ENCODE data around the gene PSMA3. TPM values are rescaled to one million over a fixed set of nuclear protein-coding genes. Genes with fewer than 3 reads are reported as not detected.

The PSMA3 gene
- total and polyA plus RNA-seq, 5 donors from 2014 or later = 137 to 218 (median 189) TPM

GRCh38 chr14:58309086-58309485 lies 64.4 kb downstream of the PSMA3 start:
- Histone ChIP-seq H3K4me1 (ENCODE audit: control insufficient read depth, insufficient read depth, low read length, poor library complexity, severe bottlenecking) (peaks cover 4% of the 10 kb centered on the region), H3K27ac (ENCODE audit: insufficient read depth, low read length, poor library complexity, severe bottlenecking) (no peak overlapping the region), H3K4me3 (ENCODE audit: low read depth, low read length) (no peak overlapping the region), H3K27me3 (ENCODE audit: control insufficient read depth, insufficient read depth, low read length) (no peaks in the 10 kb centered on the region), H3K9me3 (ENCODE audit: control insufficient read depth in 2 of 2, low read length in 2 of 2) (no peaks in the 10 kb centered on the region), H3K36me3 (ENCODE audit: control insufficient read depth, insufficient read depth, low read length) (peaks cover 65% of the 10 kb centered on the region)
- Mint-ChIP-seq H3K27me3 (no peaks in the 10 kb centered on the region), H3K36me3 (peaks cover 31% of the 10 kb centered on the region), H3K27ac (no peak overlapping the region), H3K9me3 (no peaks in the 10 kb centered on the region), H3K4me1 (peaks cover 22 to 51% (median 32%) of the 10 kb centered on the region in 4 donors), H3K4me3 (no peak overlapping the region)
- no peak for ATAC-seq (ENCODE audit: low read depth in 2 of 2)
- no peak for DNase-seq

- Histone ChIP-seq H3K9me3 (ENCODE audit: control insufficient read depth in 2 of 2, low read length in 2 of 2) (no peaks in the 10 kb centered on the region), H3K4me1 (ENCODE audit: control insufficient read depth, insufficient read depth, low read length, poor library complexity, severe bottlenecking) (no peaks in the 10 kb centered on the region), H3K27me3 (ENCODE audit: control insufficient read depth, insufficient read depth, low read length) (no peaks in the 10 kb centered on the region), H3K27ac (ENCODE audit: insufficient read depth, low read length, poor library complexity, severe bottlenecking) (no peak overlapping the region), H3K4me3 (ENCODE audit: low read depth, low read length) (no peak overlapping the region), H3K36me3 (ENCODE audit: control insufficient read depth, insufficient read depth, low read length) (peaks cover 51% of the 10 kb centered on the region)
- Mint-ChIP-seq H3K4me3 (no peak overlapping the region), H3K27ac (peak overlapping the region in 2 of 3 donors; percentile 57 to 61), H3K36me3 (peaks cover 33% of the 10 kb centered on the region), H3K27me3 (no peaks in the 10 kb centered on the region), H3K9me3 (no peaks in the 10 kb centered on the region), H3K4me1 (peaks cover 5 to 27% (median 23%) of the 10 kb centered on the region in 4 donors)
- ATAC-seq (ENCODE audit: low read depth in 2 of 2) = no peak
- DNase-seq = no peak
Observed at GRCh38 chr14:58313699-58314098, 69.1 kb downstream of the PSMA3 start.

GRCh38 chr14:58315606-58316005 lies 71.0 kb downstream of the PSMA3 start:
- Mint-ChIP-seq H3K4me1 (peaks cover 5 to 14% (median 10%) of the 10 kb centered on the region in 4 donors), H3K27me3 (no peaks in the 10 kb centered on the region), H3K4me3 (no peak overlapping the region), H3K9me3 (peaks cover 0 to under 1% (median 0%) of the 10 kb centered on the region in 7 donors), H3K27ac (peak overlapping the region in 1 of 3 donors; percentile 59), H3K36me3 (peaks cover 21% of the 10 kb centered on the region)
- H3K4me1 ChIP-seq (ENCODE audit: control insufficient read depth, insufficient read depth, low read length, poor library complexity, severe bottlenecking) = no peaks in the 10 kb centered on the region
- H3K36me3 ChIP-seq (ENCODE audit: control insufficient read depth, insufficient read depth, low read length) = peaks cover 50% of the 10 kb centered on the region
- DNase-seq (no peak), ATAC-seq (ENCODE audit: low read depth in 2 of 2) (no peak)
- H3K4me3 ChIP-seq (ENCODE audit: low read depth, low read length) = no peak overlapping the region
- H3K27me3 ChIP-seq (ENCODE audit: control insufficient read depth, insufficient read depth, low read length) = no peaks in the 10 kb centered on the region
- no peak overlapping the region for H3K27ac ChIP-seq (ENCODE audit: insufficient read depth, low read length, poor library complexity, severe bottlenecking)
- H3K9me3 ChIP-seq (ENCODE audit: control insufficient read depth in 2 of 2, low read length in 2 of 2) = no peaks in the 10 kb centered on the region

Other genes with a start within 250 kb of the PSMA3 start
- gene ARMH4, start 92.6 kb upstream of the PSMA3 start, total RNA-seq = 0.27 TPM
- 1 to 10 TPM in 1 of 4 donors, under 1 TPM in 2, not detected in 1; 0.66 to 1.0 (median 0.91) TPM for gene ARMH4, start 92.6 kb upstream of the PSMA3 start, polyA plus RNA-seq
- gene ACTR10, start 44.7 kb upstream of the PSMA3 start, total RNA-seq = 43.4 TPM
- 10 to 100 TPM; 76.3 to 98.3 (median 87.2) TPM for gene ACTR10, start 44.7 kb upstream of the PSMA3 start, polyA plus RNA-seq
- gene ARID4A, start 53.7 kb downstream of the PSMA3 start, total RNA-seq = 102 TPM
- gene ARID4A, start 53.7 kb downstream of the PSMA3 start, polyA plus RNA-seq = 10 to 100 TPM; 23.3 to 30.4 (median 24.8) TPM
- gene TOMM20L, start 151.1 kb downstream of the PSMA3 start, total RNA-seq = not detected
- gene TOMM20L, start 151.1 kb downstream of the PSMA3 start, polyA plus RNA-seq = under 1 TPM in 1 of 4 donors, not detected in 3; 0.47 TPM
- 23.8 TPM for gene TIMM9, start 182.7 kb downstream of the PSMA3 start, total RNA-seq
- gene TIMM9, start 182.7 kb downstream of the PSMA3 start, polyA plus RNA-seq = 10 to 100 TPM; 52.6 to 83.3 (median 60.8) TPM
- 34.3 TPM for gene KIAA0586, start 182.9 kb downstream of the PSMA3 start, total RNA-seq
- gene KIAA0586, start 182.9 kb downstream of the PSMA3 start, polyA plus RNA-seq = 10 to 100 TPM; 16.8 to 30.3 (median 25.3) TPM

All from CD4-positive, CD25-positive, alpha-beta regulatory T cell (primary cell).